ENCODE measurements around the gene TGFB1I1.
"Not testable (repeated sequence)": the region's sequence is repeated elsewhere in the genome, so short reads cannot be mapped to it uniquely, and the experiment has no call there.

The TGFB1I1 gene

DNA sequence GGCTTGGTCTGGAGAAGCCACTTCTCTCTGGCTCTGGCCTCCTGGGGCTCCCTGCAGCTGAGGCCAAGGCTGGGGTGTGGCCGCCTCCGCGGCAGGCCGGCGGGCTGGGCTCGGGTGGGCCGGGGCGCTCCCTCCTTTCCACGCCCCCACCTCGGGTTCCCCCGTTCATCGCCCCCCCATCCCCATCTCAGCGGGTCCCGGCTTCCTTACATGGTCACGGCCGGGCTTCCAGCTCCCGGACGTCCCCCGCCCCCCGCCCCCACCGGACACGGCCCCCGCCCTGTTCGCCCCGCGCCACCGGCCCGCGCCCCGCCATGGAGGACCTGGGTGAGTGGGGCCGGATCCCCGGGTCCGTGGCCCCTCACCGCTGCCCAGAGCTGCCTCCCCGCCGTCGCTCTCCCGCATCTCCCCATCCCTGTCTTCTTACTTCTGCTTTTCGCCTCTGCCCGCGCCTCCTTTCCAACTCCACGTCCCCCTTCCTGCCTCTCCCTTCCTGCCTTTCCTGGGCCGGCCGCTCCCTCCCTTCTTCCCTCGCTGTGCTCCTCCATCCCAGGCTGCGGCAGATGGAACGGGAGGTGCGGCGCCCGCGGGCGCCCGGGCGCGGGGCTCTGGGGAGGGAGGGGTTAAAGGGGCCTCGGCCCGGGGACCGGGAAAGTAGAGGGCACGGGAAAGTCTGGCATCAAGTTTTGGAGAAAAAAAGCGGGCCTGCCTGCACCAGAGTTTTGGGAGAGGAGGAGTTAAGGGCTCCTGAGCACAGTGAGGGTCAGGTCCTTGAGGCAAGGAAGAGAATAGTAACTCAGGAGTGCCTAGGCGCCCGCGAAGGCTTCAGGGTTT lies at the start of gene TGFB1I1:
Gene TGFB1I1 (plus strand): TSS at position 278 of the 834 bp plus-strand sequence. CDS start 37 bp downstream, at position 315.
- no peak for DNase-seq (ENCODE audit: low read depth in 2 of 2)

DNA sequence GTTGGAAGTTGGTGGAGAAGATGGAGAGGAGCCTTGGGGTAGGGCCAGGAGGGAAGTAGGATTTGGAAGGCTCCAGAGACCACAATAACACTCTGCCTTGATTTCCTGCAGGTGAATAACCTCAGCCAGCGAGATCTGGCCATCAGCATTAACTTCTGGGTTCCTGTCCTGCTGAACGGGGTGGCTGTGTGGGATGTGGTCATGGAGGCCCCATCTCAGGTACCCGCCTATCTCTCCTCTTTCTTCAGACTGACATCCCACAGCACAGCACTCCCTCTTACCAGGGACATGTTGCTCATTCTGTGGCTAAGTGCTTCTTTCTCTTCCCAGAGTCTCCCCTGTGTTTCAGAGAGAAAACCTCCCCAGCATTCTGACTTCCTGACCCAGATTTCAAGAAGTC lies 48.7 kb upstream of the TGFB1I1 start:
- DNase-seq (ENCODE audit: low read depth in 2 of 2), result no peak

DNA sequence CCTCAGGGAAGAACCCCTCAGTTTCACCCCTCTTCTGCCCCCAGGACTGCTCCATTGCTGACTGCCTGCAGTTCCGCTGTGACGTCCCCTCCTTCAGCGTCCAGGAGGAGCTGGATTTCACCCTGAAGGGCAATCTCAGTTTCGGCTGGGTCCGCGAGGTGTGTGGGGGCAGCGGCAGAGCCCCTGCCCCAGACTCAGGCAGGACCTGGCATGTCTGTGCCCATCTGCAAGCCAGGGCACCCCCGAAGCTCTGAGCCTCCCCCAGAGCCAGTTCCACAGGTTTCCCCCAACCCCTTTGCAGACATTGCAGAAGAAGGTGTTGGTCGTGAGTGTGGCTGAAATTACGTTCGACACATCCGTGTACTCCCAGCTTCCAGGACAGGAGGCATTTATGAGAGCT lies 48.2 kb upstream of the TGFB1I1 start:
- no peak for DNase-seq (ENCODE audit: low read depth in 2 of 2)

DNA sequence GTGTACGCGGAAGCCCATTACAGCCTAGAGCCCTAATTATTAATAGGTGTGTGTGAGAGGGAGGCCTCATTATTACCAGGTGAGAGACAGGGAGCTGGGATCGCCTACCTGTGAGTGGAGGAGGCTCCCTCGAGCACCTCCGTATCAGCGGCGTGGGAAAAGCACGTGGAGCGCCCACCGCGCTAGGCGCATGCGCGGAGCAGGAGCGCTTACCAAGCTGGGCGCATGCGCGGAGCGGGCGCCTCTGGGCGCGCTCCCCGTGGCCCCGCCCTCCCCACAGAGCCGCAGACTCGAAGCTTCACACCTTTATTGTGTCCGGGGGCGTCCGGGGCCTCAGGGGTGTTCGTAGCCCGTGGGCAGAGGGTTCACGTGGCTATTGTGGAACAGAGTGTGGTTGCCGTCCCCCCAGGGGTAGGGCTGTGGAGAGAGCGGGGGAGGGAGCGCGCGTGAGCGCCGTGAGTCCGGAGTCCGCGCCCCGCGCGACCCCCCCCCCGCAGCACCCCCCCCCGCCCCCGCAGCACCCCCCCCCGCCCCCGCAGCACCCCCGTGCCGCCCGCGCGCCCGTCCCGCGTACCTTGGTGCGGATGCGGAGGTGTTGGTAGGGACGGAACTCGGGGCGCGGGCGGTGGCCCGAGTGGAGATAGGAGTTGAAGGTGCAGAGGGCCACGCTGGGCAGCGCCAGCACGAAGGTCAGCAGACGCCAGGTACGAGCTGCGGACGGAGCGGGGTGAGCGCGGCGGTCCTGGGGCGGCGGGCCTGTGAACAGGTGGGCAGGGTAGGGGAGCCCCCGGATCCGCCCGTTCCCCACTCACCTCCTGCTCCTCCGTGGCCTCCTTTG lies 44.3 kb upstream of the TGFB1I1 start:
- peak; percentile 56 to 67 for DNase-seq (ENCODE audit: low read depth in 2 of 2)

DNA sequence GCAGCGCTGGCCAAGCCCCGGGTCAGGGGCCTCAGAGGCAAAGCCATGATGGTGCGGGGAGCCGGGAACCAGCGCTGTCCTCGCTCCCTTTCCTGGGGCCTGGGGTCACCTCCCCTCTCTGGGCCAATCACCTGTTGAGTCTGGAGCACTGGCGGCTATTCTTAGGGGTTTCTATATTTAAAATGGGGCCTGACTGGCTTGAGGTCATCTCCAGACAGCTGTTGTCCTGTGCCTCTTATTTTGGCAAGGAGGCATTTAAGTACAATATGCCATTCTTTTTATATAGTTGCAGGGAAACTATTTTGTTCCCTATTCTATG lies 43.7 kb upstream of the TGFB1I1 start, which contains the start of gene COX6A2:
Gene COX6A2 (minus strand): TSS at position 82 of the 319 bp plus-strand sequence. CDS start 35 bp downstream, at position 47.
- no peak for DNase-seq (ENCODE audit: low read depth in 2 of 2)

DNA sequence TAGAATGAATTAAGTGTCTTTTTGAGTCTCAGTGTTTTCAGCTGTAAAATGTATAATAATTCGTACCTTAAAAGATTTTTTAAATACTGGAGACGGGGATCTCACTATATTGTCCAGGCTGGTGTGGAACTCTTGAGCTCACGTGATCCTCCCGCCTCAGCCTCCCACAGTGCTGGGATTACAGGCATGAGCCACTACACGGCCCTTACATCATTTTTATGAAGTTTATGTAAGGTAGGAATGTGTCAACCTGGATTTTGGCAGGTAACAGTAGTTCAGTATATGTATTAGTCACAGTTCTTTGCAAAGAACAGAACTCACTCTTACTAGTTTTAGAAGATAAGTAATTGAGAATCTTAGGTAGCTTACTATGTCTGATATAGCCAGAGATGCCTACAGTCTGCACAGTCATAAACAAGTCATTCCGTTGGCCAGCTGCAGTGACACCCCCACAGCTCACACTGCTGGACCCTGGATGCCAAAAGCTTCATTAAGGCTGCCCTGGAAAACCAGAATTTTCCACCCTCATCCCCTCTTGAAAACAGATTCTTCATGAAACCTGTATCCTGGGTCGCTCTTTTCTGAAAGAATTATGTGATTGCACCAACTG lies 43.2 kb upstream of the TGFB1I1 start:
- no peak for DNase-seq (ENCODE audit: low read depth in 2 of 2)

DNA sequence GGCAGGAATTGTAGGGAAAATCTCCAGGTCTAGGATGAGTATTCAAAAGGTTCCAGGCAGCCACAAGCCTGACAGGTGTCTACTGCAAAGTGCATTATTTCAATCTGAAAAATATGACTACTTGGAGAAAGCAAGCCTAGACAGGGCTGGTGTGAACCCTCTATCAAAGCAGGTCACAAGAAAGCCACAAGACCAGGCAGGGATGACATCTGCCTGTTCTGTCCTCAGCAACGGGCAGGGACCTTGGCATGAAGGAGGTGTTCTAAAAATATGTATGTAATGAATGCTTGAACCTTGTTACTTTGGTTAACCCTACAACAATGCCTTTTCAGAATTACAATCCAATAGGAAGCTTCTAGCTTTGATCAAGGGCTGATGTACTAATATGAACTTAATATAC lies 42.6 kb upstream of the TGFB1I1 start:
- no peak for DNase-seq (ENCODE audit: low read depth in 2 of 2)

DNA sequence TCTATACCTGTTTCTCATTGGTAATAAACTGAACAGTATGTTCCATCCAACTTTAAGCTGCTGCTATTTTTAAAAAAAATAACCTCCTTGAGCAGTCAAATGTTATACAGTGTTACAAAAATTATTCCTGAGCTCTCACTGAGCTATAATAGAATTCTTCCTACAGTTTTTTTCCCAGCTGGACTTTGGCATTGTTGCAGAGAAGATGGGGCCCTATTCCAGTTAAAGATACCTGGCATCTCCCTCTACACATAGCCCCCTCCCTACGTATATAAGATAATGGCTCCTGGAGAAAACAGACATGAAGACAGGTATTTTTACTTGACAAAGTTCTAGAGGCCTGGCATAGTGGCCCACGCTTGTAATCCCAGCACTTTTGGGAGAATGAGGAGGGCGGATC lies 42.2 kb upstream of the TGFB1I1 start:
- no peak for DNase-seq (ENCODE audit: low read depth in 2 of 2)

DNA sequence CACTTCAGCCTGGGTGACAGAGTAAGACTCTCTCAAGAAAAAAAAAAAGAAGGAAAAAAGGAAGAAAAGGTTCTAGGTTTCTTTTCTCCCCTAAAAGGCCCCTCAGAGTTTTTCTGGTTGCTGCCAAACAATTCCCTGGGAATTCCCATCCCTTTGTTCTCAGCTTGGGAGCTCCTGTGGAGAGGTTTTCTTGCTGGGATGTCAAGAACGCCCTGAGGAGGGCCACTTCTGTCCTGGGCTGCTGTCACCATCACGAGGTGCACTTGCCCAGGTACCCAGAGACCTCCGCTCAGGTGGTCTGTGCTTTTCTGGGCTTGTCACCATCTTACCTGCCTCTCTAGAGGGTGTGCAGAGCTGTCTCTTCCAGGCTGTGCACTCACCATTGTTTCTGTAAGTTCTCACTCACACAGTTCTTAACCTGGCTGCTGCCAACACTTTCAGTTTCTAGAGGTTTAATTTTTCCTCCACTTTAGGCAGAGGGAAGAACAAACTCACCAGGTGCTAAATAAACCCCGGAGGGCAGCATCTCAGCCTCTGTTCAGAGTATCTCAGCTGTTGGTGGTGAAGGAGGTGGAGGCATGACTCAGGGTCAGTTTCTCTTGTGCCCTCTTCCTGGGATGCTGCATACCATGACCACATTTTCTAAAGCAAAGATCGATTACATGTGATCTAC lies 41.4 kb upstream of the TGFB1I1 start:
- no peak for DNase-seq (ENCODE audit: low read depth in 2 of 2)

DNA sequence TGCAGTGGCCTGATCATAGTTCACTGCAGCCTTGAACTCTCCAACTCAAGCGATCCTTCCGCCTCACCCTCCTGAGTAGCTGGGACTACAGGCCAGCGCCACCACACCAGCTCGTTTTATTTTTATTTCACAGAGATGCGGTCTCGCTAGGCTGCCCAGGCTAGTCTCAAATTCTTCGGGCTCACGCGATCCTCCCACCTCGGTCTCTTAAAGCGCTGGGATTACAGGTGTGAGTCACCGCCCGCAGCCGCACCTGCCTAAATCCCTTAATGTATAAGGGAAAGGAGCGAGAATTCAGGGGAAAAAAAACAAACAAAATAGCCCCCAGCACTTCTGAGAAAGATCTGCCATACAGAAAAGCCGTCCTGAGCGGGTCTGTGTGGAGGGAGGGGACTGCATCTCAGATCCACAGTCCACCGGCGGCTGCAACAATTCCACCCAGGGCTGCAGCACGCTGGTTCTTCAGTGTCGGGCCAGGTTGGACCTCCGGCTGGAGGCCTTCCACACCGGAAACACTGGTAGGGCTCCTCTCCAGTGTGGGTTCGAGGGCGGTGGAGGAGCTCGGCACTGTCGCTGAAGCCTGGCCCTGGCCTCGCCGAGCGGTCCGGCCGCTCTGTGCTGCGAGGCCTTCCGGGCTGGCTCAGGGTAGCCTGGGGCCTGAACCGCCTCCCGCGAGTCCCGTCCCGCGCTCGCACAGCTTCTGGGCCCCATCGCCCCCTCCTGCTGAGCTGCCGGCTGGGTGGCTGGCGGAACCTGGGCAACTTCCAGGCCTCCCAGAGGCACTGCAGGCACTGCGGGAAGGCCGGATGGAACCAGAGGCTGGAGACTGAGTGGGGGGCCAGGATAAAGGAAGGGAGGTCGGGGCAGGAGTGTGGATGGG lies 36.4 kb upstream of the TGFB1I1 start:
- no peak for DNase-seq (ENCODE audit: low read depth in 2 of 2)

DNA sequence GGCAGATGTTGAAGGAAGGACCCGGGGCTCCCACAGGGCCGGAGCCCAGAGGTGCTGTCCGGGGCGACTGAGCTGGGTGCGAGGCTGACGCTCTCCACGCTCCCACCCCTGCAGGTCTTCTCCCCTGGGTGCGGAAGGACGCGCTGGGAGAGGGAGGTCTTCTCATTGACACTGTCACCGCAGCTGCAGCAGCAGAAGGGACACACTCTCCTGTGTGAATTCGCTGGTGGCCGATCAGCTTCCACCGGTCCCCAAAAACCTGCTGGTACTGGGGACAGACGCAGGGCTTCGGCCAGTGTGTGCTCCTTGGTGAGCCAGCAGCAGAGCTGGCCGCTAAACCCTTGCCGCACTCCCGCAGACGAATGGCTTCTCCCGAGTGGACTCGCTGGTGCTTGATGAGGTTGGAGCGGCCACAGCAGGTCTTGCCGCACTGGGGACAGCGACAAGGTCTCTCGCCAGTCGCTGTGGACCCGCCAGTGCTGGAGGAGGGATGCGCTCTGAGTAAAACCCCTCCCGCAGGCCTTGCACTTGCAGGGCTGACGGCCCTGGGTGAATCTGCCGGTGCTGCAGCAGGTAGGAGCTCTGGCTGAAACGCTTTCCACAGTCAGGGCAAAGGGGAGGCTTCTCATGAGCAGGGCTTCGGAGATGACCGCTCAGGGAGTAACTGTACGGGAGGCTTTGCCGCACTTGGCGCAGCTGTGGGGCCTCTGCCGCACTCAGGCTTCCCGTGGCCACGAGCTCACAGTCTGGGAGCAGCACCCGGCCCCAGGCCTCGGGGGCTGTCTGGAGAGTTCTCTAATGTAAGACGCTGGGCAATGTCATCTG lies 35.5 kb upstream of the TGFB1I1 start:
- DNase-seq (ENCODE audit: low read depth in 2 of 2), result no peak

DNA sequence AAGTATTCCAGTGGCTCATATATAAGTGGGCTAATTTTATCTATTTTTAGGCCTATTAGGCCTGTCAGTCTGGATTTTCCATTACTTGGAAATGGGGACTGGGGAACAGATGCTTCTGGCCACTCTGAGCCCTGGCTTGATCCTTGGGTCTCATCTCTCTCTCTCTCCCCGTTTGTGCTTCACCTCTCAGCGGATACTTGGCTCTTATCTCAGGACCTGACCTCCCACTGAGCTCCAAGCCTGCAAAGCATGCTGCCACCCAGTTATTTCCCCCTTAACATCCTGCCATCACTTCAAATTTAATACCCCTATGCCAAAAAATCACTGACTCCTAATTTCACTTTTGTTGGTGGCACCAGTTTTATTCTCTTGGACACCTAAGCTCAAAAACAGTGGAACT lies 33.5 kb upstream of the TGFB1I1 start:
- DNase-seq (ENCODE audit: low read depth in 2 of 2), result no peak

DNA sequence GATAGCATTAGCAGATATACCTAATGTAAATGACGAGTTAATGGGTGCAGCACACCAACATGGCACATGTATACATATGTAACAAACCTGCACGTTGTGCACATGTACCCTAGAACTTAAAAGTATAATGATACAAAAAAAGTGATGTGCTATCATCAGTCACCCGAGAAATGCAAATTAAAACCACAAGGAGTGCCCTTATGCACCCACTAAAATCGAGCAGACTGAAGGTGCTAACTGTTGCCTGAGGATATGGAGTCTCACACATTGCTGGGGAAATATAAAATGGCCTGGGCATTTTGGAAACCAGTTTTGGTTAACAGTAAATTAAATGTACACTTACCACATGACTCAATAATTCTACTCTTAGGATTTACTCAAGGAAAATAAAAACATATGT lies 32.9 kb upstream of the TGFB1I1 start:
- DNase-seq (ENCODE audit: low read depth in 2 of 2), result not testable (repeated sequence)

DNA sequence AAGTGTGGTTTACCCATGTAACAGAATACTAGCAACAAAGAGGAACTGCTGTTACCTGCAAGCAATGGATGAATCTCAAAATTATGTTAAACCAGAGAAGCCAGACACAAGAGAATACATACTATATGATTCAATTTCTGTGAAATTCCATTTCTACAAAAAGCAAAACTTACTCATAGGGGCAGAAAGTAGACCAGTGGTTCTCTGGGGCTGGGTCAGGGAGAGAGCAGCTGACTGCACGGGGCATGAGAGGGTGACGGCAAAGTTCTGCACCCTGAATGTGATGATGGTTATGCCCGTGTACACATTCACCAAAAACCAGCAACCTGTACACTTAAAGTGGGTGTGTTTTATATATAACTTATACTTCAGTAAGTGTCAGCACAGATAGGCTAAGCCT lies 32.4 kb upstream of the TGFB1I1 start:
- DNase-seq (ENCODE audit: low read depth in 2 of 2), result no peak

DNA sequence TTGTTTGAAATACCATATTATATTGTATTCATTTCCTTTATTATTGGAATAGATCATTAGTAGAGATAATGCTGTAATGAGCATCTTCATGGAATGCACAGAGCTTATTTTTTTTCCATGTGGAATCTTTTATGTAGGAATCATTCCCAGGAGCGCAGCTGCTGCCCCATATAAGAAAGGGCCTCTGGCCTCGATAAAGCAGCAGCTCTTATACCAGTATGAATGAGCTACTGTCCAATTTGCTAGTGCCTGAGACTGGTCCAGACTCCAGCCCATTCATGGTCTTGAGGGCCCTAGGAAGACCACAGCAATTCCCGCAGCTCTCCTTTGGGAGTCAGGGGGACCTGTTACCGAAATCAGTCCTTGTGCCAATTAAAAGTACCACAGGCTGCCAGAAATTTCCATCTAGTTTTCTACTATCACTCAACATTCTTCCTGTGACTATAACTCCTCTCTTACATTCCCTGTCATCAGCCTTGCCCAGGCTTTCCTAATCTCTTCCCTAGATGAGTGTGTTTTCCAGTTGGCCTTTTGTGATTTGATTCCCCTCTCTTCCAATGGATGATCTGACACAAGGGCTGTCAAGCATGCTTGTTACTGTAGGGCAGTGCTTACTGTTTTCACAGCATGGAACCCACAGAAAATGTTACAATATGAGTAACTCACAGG lies 31.3 kb upstream of the TGFB1I1 start:
- no peak for DNase-seq (ENCODE audit: low read depth in 2 of 2)

DNA sequence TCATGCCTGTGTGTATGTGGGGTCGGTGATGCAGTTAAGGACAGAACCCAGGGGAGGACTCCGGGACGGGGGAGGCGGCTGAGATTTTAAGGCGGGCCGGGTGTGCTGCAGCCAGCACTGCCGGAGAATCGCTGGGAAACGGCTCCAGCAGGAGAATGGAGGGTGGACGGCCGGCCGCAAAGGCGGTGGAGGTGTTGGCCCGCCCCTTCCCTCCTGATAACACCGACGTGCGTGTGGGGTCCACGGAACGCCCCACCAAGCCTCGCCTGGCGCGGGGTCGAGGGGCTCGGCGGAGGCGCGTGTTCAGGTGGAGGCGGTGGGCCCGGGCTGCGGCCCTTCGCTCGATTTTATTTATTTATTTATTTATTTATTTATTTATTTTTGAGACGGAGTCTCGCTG lies 30.0 kb upstream of the TGFB1I1 start:
- no peak for DNase-seq (ENCODE audit: low read depth in 2 of 2)

DNA sequence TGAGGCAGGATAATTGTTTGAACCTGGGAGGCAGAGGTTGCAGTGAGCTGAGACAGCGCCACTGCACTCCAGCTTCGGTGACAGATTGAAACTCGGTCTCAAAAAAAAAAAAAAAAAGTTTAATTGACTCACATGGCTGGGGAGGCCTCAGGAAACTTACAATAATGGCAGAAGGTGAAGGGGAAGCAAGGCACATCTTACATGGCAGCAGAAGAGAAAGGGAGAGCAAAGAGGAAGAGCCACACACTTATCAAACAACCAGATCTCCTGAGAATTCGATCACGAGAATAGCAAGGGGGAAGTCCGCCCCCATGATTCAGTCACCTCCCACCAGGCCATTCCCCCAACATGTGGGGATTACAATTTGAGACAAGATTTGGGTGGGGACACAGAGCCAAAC lies 26.0 kb upstream of the TGFB1I1 start:
- not testable (repeated sequence) for DNase-seq (ENCODE audit: low read depth in 2 of 2)

DNA sequence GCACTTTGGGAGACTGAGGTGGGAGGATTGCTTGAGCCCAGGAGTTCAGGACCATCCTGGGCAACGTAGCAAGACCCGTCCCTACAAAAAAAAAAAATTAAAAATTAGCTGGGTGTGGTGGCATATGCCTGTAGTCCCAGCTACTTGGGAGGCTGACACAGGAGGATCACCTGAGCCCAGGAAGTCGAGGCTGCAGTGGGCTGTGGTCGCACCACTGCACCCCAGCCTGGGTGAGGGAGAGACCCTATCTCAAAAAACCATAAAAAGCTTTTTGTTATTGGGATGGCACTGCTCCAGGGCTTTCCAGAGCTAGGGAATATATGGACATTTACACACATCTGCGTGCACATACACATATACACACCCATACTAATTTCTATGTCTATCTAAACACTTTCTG lies 20.8 kb upstream of the TGFB1I1 start:
- no peak for DNase-seq (ENCODE audit: low read depth in 2 of 2)

DNA sequence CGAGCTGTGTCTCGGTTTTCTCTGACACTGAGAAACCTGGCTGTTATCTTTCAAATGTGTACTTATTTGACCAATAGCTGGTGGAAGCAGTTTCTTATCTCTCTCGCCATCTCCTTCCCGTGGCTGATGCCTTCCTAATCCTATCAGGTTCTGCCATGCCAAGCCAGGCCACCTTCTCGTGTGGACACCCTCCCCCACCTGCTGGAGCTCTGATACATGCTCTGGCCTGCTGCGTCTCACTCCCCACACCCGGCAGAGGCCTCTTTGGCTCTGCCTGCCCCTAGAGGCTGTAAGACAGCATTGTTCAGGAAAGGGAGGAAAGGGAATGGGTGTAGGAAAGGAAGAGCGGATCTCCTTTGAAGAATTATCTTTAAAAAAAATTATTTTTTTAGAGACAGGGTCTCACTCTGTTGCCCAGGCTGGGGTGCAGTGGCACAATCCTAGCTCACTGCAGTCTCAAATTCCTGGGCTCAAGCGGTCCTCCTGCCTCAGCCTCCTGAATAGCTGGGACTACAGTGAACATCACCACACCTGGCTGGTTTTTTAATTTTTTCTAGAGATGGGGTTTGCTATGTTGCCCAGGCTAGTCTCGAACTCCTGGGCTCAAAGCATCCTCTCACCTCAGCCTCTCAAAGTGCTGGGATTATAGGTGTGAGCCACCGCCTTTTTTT lies 20.1 kb upstream of the TGFB1I1 start:
- DNase-seq (ENCODE audit: low read depth in 2 of 2), result no peak

Data from activated CD8-positive, alpha-beta memory T cell treated with anti-CD3 and anti-CD28 coated beads for 4 hours (primary cell).